B cell (primary cell): ENCODE data around the gene RRP36. TPM values are rescaled to one million over a fixed set of nuclear protein-coding genes. Genes with fewer than 3 reads are reported as not detected.

Source experiments
- ATAC-seq: fragments of 200-7000 bp; cut with Tn5 transposase; one replicate; pipeline ENCODE4 v1.10.0; 2021; ENCODE audit warnings: low read depth, mild to moderate bottlenecking, moderate number of reproducible peaks, moderate library complexity
- CTCF ChIA-PET: fragments of 350-600 bp; sonication (Branson Sonifier 250); formaldehyde crosslinking; loops from one replicate; lab custom pipeline; 2021; ENCODE audit warnings: antibody characterized with exemption, inconsistent platforms; lab: Charles Lee
- POLR2A ChIA-PET: fragments of 350-600 bp; sonication (Branson Sonifier 250); formaldehyde crosslinking; loops from one replicate; lab custom pipeline; 2021; ENCODE audit warnings: antibody characterized with exemption; lab: Charles Lee
- DNase-seq: peaks from one replicate; pipeline ENCODE4 v3.0.0; 2013
- H2AFZ ChIP-seq: 2 replicates; pipeline ENCODE4 v1.6.1; 2012; ENCODE audit warnings: mild to moderate bottlenecking, low read depth, low read length; ENCODE audit not compliant: insufficient read depth, poor library complexity, severe bottlenecking
- H3K27ac ChIP-seq, 2 donors: 1 replicate in 1 of 2; 2 replicates in 1 of 2; pipeline ENCODE4 v1.5.1; 2012 to 2013; ENCODE audit warnings: low read length in 2 of 2, mild to moderate bottlenecking in 2 of 2, moderate library complexity in 1 of 2
- H3K27me3 ChIP-seq, 4 experiments: fragments of 200-600 bp in 1 of 4; sonication (generic) in 1 of 4; replicated peaks in 1 of 4; 1 replicate in 2 of 4; 2 replicates in 2 of 4; pipeline versions ENCODE4 v1.6.1 to v1.7.0; 2013 to 2016; ENCODE audit warnings: low read length in 3 of 4, mild to moderate bottlenecking in 2 of 4, mixed read lengths in 1 of 4, moderate library complexity in 1 of 4; ENCODE audit not compliant: insufficient read depth in 4 of 4, control insufficient read depth in 3 of 4; ENCODE audit errors: control extremely low read depth in 1 of 4
- H3K36me3 ChIP-seq, 2 experiments: replicated peaks in 1 of 2; 1 replicate in 1 of 2; 2 replicates in 1 of 2; pipeline versions ENCODE4 v1.6.1 to v1.7.1; 2013; ENCODE audit warnings: low read length in 1 of 2; ENCODE audit not compliant: insufficient read depth in 2 of 2, control insufficient read depth in 1 of 2; ENCODE audit errors: control extremely low read depth in 1 of 2, extremely low read depth in 1 of 2
- H3K4me1 ChIP-seq, 2 donors: fragments of 200-600 bp in 1 of 2; sonication (generic) in 1 of 2; 1 replicate in 1 of 2; 2 replicates in 1 of 2; pipeline versions ENCODE4 v1.5.1 to v1.6.1; 2013 to 2017; ENCODE audit warnings: low read length in 2 of 2; ENCODE audit not compliant: control insufficient read depth in 2 of 2, insufficient read depth in 2 of 2
- H3K4me2 ChIP-seq: replicated peaks from 2 replicates; pipeline ENCODE3; 2012; ENCODE audit warnings: mild to moderate bottlenecking, low read depth, low read length; ENCODE audit not compliant: poor library complexity, severe bottlenecking
- H3K4me3 ChIP-seq, 5 experiments: fragments of 200-600 bp in 1 of 5; sonication (generic) in 1 of 5; 1 replicate in 3 of 5; 2 replicates in 2 of 5; pipeline versions ENCODE4 v1.5.1 to v1.7.0; 2011 to 2016; ENCODE audit warnings: low read length in 4 of 5, mild to moderate bottlenecking in 4 of 5, low read depth in 2 of 5, control low read depth in 1 of 5, moderate library complexity in 1 of 5; ENCODE audit not compliant: insufficient read depth in 1 of 5; ENCODE audit errors: control extremely low read depth in 1 of 5, extremely low read depth in 1 of 5
- H3K79me2 ChIP-seq: fragments of 200-600 bp; sonication (generic); one replicate; pipeline ENCODE4 v1.6.0; 2016; ENCODE audit warnings: low read length; ENCODE audit not compliant: control insufficient read depth, insufficient read depth
- H3K9ac ChIP-seq: fragments of 200-600 bp; sonication (generic); 2 replicates; pipeline ENCODE4 v1.6.1; 2017; ENCODE audit warnings: mild to moderate bottlenecking, low read length, moderate library complexity
- H3K9me3 ChIP-seq, 3 donors: one replicate each; pipeline versions ENCODE4 v1.6.1 to v1.7.1; 2013; ENCODE audit warnings: low read length in 2 of 3; ENCODE audit not compliant: control insufficient read depth in 2 of 3, insufficient read depth in 1 of 3; ENCODE audit errors: control extremely low read depth in 1 of 3
- H4K20me1 ChIP-seq: 2 replicates; pipeline ENCODE4 v1.6.0; 2012; ENCODE audit warnings: mild to moderate bottlenecking, low read length; ENCODE audit not compliant: insufficient read depth, control insufficient read depth, poor library complexity, severe bottlenecking
- H3K27ac Mint-ChIP-seq: one replicate; pipeline ENCODE4 v1.8.0; 2021; ENCODE audit warnings: mixed read lengths
- H3K27me3 Mint-ChIP-seq: one replicate; pipeline ENCODE4 v1.8.0; 2021; ENCODE audit warnings: mixed read lengths
- H3K4me1 Mint-ChIP-seq: one replicate; pipeline ENCODE4 v1.8.0; 2021; ENCODE audit warnings: mixed read lengths
- H3K4me3 Mint-ChIP-seq: one replicate; pipeline ENCODE4 v1.8.0; 2021; ENCODE audit warnings: mixed read lengths
- H3K9me3 Mint-ChIP-seq: one replicate; pipeline ENCODE4 v1.8.0; 2022; ENCODE audit warnings: mixed read lengths; ENCODE audit not compliant: insufficient read depth
- EZH2 ChIP-seq: IDR thresholded peaks from 2 replicates; pipeline ENCODE4 v1.6.1; 2012; ENCODE audit warnings: borderline replicate concordance, low read depth, mild to moderate bottlenecking, moderate library complexity, low read length; ENCODE audit not compliant: insufficient read depth, poor library complexity, severe bottlenecking
- WGBS: methylation state at CpG from one replicate; pipeline ENCODE4 v1.1.5; 2013; ENCODE audit warnings: missing lambda C conversion rate; ENCODE audit not compliant: insufficient coverage; 5-methylcytosine and 5-hydroxymethylcytosine counted together
- intact Hi-C: fragments of 100-400 bp; cut with micrococcal nuclease; formaldehyde crosslinking; loops from one replicate; pipeline ENCODE4 v1.10.0; 2022
- polyA plus RNA-seq: library from polyadenylated mRNA; depleted of rRNA; stranded (reverse); fragments of >200 nt; gene quantifications from 2 replicates; pipeline ENCODE4 v1.2.3, GENCODE V29; 2012
- total RNA-seq, 2 donors: library from RNA; stranded (reverse); fragments of 120-200 nt in 1 of 2; gene quantifications; 1 replicate in 1 of 2; 2 replicates in 1 of 2; pipeline versions ENCODE4 v1.2.3 to v1.2.4, GENCODE V29; 2013 to 2022
- TF ChIP-seq, protein P1 (sequence below): fragments of 200-600 bp; IDR thresholded peaks from one replicate; pipeline ENCODE4 v1.8.0; 2022; ENCODE audit warnings: antibody characterized with exemption, mild to moderate bottlenecking

RRP36 gene
- total and polyA plus RNA-seq, 2 donors (not counting 1 experiment from before 2014, with no cell fraction given): 22.8 to 46.2 TPM

DNA sequence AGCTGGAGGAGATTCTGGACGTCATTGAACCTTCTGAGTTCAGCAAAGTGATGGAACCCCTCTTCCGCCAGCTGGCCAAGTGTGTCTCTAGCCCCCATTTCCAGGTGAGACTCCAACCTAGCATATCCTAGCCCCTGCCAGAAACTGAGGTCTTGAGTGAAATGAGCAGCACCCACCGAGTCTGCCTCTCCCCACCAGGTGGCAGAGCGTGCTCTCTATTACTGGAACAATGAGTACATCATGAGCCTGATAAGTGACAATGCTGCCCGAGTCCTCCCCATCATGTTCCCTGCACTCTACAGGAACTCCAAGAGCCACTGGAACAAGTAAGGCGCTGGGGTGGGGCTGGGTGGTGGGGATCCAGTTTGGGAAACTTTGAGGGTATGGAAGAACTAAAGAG is 12.3 kb upstream of the RRP36 start:
- H3K4me1 ChIP-seq: peaks cover 10 to 21% of the 10 kb centered on the region in 2 donors
- CTCF ChIA-PET: interaction anchor here (0.6 to 3.5 kb wide), 6 partner anchors 10 to 497 kb away, joined by 3 to 19 read pairs (median 3); no protein-coding TSS in a partner anchor
- Mint-ChIP-seq H3K4me3 (no peak overlapping the region), H3K27ac (peak overlapping the region; percentile 21), H3K27me3 (no peaks in the 10 kb centered on the region), H3K4me1 (peaks cover 34% of the 10 kb centered on the region), H3K9me3 (no peaks in the 10 kb centered on the region)
- POLR2A ChIA-PET: no interaction called here
- DNase-seq (peak; percentile 41), ATAC-seq (no peak)
- no peak overlapping the region for H3K4me3 ChIP-seq
- H3K79me2 ChIP-seq: peaks cover 52% of the 10 kb centered on the region
- WGBS: 86% methylated on average over 4 of the region's 6 CpGs
- peaks cover 1 to 55% of the 10 kb centered on the region in 2 experiments for H3K36me3 ChIP-seq
- TF ChIP-seq EZH2: no peak
- TF ChIP-seq, protein P1, sequence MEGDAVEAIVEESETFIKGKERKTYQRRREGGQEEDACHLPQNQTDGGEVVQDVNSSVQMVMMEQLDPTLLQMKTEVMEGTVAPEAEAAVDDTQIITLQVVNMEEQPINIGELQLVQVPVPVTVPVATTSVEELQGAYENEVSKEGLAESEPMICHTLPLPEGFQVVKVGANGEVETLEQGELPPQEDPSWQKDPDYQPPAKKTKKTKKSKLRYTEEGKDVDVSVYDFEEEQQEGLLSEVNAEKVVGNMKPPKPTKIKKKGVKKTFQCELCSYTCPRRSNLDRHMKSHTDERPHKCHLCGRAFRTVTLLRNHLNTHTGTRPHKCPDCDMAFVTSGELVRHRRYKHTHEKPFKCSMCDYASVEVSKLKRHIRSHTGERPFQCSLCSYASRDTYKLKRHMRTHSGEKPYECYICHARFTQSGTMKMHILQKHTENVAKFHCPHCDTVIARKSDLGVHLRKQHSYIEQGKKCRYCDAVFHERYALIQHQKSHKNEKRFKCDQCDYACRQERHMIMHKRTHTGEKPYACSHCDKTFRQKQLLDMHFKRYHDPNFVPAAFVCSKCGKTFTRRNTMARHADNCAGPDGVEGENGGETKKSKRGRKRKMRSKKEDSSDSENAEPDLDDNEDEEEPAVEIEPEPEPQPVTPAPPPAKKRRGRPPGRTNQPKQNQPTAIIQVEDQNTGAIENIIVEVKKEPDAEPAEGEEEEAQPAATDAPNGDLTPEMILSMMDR: peak; percentile 48
- intact Hi-C loops: loop anchor here (5.0 kb wide), 1 partner anchor 133 kb away; no protein-coding TSS in a partner anchor
- no peak overlapping the region for H3K9ac ChIP-seq
- no peaks in the 10 kb centered on the region for H3K27me3 ChIP-seq
- no peak overlapping the region for H3K4me2 ChIP-seq
- H4K20me1 ChIP-seq: peaks cover under 1% of the 10 kb centered on the region
- no peak overlapping the region for H2AFZ ChIP-seq
- no peaks in the 10 kb centered on the region for H3K9me3 ChIP-seq
- peak overlapping the region in 1 of 2 donors; percentile 40 for H3K27ac ChIP-seq

- DNase-seq (no peak), ATAC-seq (no peak)
- H3K9ac ChIP-seq: no peak overlapping the region
- ChIA-PET CTCF (interaction anchor here (1.8 to 3.5 kb wide), 2 partner anchors 81 to 132 kb away, joined by 5 to 19 read pairs; partner anchors contain the start of gene CNPY3), POLR2A (no interaction called here)
- TF ChIP-seq, protein P1: no peak
- TF ChIP-seq EZH2: no peak
- H3K4me1 Mint-ChIP-seq: peaks cover 50% of the 10 kb centered on the region
- H3K4me3 ChIP-seq: no peak overlapping the region
- no peak overlapping the region for H2AFZ ChIP-seq
- H3K4me3 Mint-ChIP-seq: peak overlapping the region; percentile 6
- WGBS: 94% methylated on average over 4 of the region's 6 CpGs
- intact Hi-C loops: loop anchor here (5.0 kb wide), 1 partner anchor 416 kb away; the partner anchor contains the start of gene ABCC10
- no peaks in the 10 kb centered on the region for H3K27me3 Mint-ChIP-seq
- H3K9me3 ChIP-seq: no peaks in the 10 kb centered on the region
- H3K27ac ChIP-seq: no peak overlapping the region
- no peaks in the 10 kb centered on the region for H3K27me3 ChIP-seq
- H3K79me2 ChIP-seq: peaks cover 61% of the 10 kb centered on the region
- H3K36me3 ChIP-seq: peaks cover 1 to 52% of the 10 kb centered on the region in 2 experiments
- peaks cover 18% of the 10 kb centered on the region for H4K20me1 ChIP-seq
- no peak overlapping the region for H3K27ac Mint-ChIP-seq
- no peaks in the 10 kb centered on the region for H3K9me3 Mint-ChIP-seq
- no peak overlapping the region for H3K4me2 ChIP-seq
- H3K4me1 ChIP-seq: peaks cover 20 to 33% of the 10 kb centered on the region in 2 donors
Measured at GRCh38 chr6:43011207-43011606, 10.2 kb upstream of the RRP36 start.
